ENCODE data around the gene MTM1.

DNA sequence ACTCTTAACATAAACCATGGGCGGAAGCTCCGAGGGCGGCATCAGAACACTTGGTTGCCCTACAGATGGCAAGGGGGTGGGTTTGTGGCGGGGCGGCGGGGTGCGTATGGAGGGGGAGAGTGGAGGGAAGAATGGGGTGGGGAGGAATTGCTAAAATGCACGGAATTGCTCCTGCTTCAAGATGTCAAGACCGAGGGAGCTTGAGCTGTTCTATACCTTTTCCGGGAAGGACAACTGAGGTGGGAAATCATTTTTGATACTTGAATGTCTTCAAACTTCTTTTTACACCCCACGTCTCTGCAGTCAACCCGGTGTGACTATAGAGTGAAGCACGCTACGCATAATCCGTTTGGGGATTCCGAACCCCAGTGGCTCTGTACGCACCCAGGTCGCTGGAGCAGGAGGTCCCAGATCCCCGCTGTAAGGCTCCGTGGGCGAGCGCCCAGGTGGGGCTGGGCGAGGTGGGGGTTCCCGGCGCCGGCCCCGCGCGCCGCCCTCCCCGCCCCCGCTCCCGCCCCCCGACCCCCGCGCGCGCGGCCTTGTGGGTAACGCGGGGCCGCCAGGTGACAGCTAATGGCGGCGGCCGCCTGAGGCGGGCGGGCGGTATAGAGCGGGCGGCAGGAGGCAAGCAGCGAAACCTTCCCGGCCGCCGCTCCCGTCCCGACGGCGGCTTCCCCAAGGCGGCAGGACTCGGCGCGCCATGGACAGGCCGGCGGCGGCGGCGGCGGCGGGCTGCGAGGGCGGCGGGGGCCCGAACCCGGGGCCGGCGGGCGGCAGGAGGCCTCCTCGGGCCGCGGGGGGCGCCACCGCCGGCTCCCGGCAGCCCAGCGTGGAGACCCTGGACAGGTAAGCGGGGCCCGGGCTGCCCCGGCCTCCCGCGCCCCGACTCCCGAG, 124.7 kb downstream of the MTM1 start, which contains the start of gene MTMR1:
- no peak for TF ChIP-seq CTCF (IDR thresholded peaks at IDR 0.05)
- TF ChIP-seq POLR2A (IDR thresholded peaks at IDR 0.05), result peak in 1 of 2 donors; percentile 38

All from uterus (tissue), 2 donors.